Daoy (cell line): Measurements from ENCODE around the gene TBXT. TPM values are rescaled to one million over a fixed set of nuclear protein-coding genes. Genes with fewer than 3 reads are reported as not detected.
"Not testable (repeated sequence)": the region's sequence is repeated elsewhere in the genome, so short reads cannot be mapped to it uniquely, and the experiment has no call there.

Experiments
- DNase-seq: peaks from one replicate; pipeline ENCODE4 v3.0.0-alpha.2; 2015; ENCODE audit warnings: low read depth
- total RNA-seq: library from RNA; depleted of rRNA; stranded (reverse); fragments of >200 nt; shearing (Covaris generic); gene quantifications from 2 replicates; pipeline ENCODE4 v1.2.3, GENCODE V29; 2014

The TBXT gene
- total RNA-seq, 1 experiment from 2014 or later: not detected

DNA sequence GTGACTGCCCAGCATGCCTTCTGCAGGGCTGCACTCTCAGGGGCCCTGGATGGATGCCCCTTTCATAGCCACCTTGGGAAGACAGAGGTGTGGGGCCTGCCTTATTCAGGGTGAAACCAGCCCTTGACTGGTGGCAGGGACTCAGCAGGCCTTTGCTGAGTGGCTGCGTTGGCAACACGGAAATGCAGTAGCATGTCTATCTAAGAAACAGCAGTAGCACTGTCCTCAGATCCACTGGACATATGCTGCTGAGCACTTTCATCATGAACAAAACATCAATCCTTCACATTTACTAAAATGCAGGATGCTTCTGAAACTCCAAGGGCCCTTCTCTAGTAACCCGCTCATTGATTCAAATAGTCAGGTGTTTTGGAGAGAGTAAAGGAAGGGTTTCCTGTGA, 4.9 kb upstream of the TBXT start:
- DNase-seq: no peak

DNA sequence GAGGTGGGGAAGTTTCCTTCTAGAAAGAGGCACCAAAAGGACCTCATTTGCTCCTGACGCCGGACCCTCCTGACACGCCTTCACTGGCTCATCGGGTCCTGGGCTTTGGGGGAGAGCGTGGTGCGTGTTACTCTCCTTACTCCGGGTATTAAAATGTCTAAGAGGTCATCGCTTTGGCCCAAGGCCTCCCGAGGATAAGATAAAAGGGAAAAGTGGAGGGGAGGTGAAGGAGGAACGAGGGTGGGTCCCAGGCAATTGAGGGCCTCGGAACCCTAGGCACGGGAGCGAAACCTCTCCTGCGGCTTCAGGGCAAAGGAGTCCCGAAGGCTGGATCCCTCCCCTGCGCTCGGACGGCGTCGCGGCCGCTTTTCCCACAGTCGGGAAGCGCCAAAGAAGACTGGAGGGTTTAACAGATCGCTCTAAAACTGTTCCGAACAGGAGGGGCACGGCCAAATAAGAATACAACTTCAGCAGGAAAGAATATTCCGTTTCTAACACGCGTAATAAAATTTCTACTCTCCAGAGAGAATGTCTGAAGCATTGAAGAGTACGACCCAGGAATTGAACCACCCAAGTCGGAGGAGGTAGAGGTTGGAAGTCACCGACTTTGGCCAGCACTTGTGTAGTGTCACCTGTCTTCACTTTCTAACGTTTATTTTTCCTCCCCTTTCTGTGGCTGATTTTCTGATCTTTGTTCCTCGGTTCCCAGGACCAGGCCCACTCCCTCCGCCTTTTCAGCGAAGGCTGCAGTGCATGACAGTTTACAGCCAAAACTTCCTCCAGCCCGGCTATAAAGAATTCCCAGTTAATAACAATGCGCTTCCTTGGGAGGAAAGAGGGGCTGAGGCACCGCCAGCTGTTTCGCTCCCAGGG, 2.1 kb upstream of the TBXT start:
- no peak for DNase-seq

DNA sequence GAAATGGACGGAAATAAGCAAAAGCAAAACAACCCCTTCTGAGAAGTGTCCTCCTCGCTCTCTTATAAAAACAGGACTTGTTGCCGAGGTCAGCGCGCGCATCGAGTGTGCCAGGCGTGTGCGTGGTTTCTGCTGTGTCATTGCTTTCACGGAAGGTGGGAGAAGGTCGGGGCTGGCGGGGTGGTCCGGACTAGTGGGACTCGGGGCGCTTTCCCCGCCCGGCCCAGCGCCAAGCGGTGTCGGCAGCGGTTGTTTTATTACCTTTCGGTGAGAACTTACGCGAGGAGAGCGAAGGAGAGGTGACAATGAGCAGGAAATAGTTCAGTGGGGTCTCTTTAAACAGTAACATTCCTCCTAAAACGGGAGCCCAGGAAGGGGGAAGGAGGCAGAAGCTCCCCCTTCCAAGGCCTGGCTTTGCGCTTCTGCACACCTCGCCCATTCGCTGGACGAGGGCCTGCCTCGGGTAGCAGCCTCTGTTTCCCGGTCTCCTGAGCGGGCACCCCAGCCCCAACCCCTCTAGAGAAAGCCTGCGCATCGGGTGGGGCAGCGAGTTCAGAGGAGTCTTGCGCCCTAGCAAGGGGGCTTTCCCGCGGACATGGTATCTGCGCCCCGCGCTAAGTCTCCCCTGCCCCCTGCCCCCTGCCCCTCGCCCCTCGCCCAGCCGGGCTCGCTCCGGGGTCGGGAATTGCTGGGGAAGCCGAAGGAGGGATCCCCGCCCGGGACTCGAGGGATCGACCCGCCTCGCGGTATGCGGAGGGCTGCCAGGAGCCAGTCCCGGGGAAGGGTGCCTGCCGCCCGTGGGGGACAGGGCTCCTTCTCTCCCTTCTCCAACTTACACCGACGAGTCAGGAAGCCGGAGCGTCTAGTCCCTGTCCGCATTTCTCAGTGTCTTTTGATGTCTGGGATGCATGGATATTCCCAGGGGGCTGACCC, 1.2 kb upstream of the TBXT start:
- DNase-seq: no peak

DNA sequence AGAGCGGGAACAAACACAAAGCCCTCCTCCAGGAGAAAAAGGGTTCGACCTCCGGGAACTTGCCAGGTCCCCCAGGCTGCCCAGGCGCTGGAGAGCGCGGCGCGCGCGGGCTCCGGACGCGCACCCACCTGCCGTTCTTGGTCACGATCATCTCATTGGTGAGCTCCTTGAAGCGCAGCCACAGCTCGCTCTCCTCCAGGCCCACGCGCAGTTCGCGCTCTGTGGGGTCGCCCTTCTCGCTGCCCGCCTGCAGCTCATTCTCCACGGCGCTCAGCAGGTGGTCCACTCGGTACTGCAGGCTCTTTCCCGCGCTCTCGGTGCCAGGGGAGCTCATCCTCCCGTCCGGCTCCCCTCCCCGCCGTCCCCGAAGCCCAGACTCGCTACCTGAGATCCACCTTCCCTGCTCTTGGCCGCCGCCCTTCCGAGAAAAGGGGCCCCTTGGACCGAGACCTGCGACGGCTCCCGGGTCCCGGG, 356 bp downstream of the TBXT start:
- DNase-seq: no peak

DNA sequence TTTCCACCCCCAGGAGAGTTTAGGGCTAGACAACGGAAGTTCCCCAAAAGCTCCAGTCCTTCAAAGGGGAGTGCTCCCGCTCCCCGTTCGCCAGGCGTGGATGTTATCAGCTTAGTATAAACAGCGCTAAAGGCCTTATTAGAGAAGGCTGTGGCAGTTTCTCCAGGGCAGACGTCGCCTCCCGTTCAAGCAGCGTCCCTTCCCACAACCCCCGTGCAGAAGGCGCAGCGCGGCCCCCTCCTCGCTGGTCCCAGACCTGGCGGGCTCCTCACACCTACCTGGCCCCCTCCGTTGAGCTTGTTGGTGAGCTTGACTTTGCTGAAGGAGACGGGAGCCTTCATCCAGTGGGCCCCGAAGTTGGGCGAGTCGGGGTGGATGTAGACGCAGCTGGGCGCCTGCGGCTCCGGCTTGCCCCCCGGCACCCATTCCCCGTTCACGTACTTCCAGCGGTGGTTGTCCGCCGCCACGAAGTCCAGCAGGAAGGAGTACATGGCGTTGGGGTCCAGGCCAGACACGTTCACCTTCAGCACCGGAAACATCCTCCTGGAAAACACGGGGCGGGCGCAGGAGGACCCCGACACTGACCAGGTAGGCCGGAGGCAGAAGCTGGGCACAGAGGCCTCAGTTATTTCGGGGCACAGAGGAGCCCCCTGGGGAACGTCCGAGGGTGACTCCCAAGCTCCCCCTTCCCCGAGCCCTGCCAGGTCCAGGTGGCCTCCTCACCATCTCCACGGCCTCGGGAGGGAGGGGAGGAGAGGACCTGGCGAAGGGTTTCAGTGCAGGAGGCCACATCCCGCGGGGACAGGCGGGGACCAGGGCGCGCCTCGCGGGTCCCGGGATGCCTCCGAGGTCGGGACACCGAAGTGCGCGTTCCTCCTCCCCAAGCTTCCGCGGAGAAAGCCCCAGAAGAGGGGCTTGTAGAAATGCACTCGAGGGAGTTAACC, 1.1 kb downstream of the TBXT start:
- no peak for DNase-seq

DNA sequence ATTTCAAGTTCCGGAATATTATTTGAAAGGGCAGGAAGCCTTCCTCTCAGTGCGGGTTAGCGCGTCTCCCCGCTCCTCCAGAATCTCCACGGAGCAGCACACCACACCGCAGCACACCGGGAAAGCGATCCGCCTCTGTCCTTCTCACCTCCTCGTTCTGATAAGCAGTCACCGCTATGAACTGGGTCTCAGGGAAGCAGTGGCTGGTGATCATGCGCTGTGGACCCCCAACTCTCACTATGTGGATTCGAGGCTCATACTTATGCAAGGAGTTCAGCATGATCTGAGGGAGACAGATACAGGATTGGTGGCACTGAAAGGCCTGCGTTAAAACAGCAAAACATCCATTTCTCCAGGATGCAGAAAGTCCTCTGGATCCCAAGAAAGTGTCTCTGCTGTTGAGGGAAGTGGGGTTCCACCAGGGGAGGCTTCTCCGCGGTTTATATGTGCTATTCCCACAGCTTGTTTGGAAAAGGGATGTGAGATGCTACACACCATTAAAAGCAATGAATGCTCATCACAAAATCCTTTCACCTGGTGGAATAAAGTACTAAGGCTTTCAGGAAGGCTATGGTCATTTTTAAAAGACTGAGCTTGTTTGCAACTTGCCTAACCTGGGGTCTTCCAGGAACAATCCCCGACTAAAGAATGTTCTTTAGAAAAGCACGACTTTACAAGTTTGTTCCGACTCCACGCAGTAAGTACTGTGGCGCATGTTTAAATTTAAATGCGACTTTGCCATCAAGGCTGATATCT, 1.9 kb downstream of the TBXT start:
- no peak for DNase-seq

DNA sequence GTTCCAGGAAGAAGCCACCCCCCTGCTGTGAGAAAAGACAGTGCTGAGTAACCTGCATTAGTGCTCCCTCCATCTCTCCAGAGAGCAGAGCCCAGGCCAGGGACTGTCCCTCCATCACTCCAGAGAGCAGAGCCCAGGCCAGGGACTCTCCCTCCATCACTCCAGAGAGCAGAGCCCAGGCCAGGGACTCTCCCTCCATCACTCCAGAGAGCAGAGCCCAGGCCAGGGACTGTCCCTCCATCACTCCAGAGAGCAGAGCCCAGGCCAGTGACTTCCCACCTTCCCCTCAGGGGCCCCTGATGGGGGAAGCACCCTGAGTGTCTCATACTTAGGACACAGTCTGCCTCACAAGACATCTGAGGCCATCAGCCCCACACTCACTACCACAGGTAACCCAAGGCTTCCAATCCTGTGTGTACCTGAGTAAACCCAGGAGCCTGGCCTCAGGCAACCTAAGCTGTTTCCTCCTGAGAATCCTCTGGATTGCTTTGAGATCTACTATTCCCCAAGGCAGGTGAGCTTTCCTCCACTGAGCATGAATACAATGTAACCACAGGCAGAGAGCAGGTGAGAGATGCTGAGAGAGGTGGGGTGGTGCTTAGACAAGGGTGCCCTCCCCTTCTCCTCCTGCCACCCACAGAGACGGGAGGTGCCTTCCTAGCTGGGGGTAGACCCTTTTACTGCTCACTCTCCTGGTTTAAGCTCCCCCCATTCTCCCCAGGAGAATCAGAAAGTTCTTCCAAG, 4.9 kb downstream of the TBXT start:
- no peak for DNase-seq

DNA sequence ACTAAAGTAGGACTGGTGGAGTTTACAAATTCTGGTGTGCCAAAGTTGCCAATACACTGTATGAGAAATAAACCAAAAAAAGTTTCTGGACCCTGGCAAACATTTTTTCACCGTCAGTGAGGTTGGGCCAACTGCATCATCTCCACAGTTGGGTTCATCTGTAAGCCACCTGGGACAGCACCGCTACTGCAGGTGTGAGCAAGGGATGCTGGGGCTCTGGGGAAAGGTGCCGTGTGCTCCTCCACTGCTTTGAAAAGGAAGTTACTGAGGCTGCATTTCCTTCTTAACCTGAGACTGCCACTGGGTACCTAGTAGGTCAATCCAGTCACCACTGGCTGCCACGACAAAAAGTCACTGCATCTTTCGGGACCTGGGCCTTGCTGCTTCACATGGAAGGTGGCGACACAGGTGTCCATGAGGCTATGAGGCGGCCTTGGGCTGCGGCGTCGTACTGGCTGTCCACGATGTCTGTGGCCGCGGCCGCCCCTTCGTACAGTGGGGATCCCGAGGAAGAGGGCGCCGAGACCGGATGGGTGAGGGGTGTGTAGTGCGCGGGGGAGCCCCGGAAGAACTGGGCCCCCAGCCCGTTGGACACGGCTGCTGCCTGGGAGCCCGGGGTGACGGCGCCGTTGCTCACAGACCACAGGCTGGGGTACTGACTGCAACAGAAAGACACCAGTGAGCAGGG, 9.6 kb downstream of the TBXT start:
- DNase-seq: no peak

DNA sequence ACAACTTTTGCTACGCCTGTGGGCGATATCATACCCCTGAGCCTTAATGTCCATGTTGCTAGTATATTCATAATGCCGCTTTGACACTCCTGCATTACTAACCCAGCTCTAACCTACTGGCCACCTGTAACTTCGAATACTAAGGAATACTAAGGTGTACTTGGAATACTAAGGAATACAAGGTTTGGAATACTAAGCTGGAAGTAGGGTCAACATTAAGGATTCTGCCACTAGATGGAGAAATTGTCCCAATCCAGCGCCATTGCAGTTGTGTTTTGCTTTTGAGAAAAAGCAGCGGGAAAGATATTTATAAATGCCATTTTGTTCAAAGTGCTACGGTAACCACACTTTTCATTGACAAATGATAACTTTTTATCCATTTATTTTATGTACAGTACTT, 10.7 kb downstream of the TBXT start:
- no peak for DNase-seq

DNA sequence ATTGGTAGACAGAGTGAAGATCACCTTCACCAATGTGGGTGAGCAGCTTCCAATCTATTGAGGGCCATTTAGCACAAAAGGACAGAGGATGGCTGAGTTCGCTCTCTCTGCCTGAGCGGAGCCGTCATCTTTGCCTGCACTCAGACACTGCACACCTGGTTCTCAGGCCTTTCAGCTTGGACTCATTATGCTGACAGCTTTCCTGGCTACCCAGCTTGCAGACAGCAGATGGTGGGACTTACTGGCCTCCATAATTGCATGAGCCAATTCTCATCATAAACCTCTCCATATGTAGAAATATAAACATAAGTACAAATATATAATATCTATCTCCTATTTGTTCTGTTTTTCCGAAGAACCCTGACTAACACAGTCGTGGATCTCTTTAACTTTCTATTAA, 13.7 kb downstream of the TBXT start:
- no peak for DNase-seq

DNA sequence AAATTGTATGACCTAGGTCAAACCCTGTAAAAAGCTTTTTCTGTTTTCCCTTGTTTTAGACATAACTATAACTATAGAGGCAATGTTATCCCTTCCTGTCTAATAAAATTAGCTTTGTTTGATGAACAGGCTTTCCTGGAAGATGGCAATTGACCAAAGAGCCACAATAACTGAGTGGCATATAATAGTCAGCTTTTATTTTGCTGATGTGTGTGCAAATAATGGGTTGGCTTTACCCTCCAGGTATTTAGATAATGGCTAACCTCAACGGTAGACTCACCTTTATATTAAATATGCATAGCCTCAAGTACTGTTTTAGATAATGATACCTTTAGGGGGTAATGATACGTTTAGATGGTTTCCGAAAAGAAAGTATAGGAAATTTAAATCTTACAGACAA, 15.0 kb downstream of the TBXT start:
- no peak for DNase-seq

DNA sequence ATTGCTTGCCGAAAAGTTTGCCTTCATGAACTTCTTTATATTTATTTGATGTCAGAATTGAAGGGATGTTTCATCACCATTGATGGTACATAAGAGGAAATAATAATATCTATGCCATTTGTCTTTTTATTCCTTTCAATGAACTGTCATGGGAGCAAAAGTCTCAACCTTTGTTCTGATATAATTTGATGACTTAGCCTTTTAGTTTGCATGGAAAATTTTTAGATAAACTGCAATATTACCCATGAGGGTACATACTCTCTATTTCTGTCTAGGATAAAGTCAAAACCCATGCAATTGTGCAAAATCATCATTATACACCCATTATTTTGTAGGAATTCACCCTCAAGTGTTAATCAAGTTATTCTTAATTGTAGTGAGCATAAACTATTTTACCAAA, 15.9 kb downstream of the TBXT start:
- no peak for DNase-seq

DNA sequence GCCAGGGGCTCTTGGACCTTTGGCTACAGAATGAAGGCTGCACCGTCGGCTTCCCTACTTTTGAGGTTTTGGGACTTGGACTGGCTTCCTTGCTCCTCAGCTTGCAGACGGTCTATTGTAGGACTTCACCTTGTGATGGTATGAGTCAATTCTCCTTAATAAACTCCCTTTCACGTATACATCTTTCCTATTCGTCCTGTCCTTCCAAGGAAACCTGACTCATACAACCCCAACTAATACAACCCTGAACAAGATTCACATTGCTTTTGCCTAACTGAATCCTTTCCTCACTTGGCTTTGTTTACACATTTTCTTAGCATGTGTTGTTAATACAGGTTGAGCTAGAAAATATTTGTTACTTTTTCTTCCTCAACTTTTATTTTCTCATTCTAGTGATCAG, 21.9 kb downstream of the TBXT start:
- DNase-seq: no peak

DNA sequence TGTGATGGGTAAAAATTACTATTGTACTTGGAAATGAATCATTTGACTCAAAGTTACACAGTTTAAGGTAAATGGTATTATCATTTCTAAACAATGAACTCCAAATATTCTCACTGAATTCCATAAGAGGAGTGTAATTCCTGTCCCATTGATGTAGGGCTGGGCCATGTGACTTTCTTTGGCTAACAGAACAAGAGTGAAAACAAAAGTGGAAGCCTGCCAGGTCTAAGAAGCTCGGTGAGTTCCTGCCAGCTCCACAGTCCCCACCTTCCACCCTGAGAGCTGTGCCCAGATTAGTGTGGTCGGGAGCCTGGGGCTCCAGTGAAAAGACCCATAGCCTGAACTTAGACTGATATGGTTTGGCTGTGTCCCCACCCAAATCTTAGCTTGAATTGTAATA, 24.6 kb downstream of the TBXT start:
- no peak for DNase-seq

DNA sequence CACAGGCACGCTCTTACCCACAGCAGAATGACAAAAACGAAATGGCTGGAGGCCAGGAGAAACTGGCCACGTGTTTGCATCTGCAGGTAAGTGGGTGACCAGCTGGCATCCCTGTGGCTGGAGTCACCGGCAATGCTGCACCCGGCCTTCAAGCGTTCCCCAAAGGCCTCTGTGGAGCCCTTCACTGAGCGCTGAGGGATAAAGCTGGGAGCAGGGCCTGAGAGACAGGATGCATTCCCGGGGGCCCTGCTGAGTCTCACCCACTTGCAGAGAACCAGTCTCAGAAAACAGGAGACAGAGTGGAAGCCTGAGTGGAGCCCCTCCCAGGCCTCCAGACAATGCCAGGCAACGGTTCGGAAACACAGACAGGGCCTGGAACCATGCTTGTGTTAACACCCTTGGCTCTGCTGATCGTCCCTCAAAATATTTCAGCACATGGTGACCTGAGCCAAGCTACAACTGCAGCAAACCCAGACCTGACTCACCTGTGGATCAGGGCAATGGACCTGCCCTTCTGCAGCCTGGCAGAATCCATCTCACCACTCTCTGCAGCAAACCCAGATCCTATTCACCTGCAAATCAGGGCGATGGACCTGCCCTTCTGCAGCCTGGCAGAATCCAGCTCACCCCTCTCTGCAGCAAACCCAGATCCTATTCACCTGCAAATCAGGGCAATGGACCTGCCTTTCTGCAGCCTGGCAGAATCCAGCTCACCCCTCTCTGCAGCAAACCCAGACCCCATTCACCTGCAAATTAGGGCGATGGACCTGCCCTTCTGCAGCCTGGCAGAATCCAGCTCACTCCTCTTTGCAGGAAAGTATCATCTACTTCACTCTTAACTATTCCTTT, 39.8 kb downstream of the TBXT start:
- DNase-seq: no peak

DNA sequence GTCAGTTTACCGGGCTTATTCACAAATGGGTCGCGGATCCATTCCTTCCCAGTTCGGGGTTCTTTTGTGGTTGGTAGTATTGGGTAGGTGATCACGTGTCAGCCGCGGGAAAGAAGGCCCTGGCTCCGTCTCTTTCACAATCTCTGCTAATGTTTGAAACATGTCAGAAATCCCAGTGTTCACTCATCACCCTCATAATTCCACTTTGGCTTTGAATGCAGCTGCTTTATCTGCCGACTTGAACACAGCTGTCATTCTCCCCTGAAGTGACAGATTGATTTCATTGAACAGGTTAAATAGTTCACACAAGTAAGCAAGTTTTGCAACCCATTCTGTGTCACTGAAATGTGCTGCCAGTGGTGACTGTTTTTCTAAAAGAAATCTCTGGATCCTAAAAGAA, 44.5 kb downstream of the TBXT start:
- DNase-seq: not testable (repeated sequence)

DNA sequence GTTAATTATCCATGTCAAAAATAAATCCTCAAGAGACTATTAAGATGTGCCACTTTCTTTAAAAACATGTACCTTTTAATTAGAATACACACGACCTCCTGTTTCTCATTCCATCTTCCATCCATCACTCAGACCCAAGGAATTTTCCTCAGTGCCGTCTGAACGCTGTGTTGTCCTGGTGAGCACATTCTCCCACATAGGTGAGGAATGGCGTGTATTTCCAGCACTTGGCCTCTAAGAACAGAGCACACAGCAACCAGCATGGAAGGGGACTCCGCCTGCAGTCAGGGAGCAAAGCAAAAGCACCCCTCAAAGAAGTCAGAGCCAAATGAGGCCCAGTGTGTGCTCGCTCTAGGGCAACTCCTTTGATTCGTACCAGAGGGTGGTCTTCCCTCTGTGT, 45.9 kb downstream of the TBXT start:
- no peak for DNase-seq

DNA sequence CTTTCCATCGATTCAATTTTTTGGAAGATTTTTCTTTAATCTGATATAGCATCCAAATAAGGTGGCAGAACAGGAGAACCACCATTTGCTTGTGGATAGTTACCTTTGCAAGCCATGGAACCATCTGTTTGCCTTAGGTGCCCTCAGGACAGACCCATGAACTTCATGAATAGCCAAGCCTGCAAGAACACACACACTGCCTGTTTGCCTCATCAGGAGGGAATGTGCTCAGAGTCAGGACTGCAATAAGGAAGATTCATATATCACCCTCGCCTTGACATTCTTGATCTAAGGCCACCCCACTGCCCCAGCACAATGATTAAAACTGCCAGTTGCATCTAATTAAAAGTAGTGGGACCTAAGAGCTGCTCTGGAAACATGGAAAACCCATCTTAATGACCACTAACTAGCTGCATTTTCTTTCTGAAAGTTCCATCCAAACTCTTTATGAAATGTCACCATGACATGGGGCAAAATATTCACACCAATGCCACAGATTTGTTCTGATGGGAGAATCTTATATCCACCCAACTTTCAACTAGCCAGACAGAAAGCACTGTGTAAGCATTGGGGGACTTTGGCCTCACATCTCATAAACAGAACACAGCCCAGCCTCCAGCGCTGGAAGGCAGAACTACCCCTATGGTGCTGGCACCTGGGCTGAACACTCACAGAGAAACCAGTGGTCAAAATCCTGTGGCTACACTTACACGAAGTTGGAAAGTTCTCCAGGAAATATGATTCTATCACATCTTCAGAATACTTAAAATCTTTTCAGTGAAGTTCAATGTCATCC, 48.3 kb downstream of the TBXT start:
- no peak for DNase-seq
